Gastroesophageal sphincter (tissue), 3 donors: Measurements from ENCODE around the gene VAPB.

Experiments
- CTCF ChIP-seq, 4 experiments: fragments of 200-600 bp in 2 of 4; fragments of 450-650 bp in 2 of 4; sonication (generic) in 1 of 4; IDR thresholded peaks; one replicate each; pipeline ENCODE4 v1.5.1; 2017 to 2019; ENCODE audit warnings: antibody characterized with exemption in 4 of 4, mild to moderate bottlenecking in 2 of 4, moderate library complexity in 2 of 4
- EP300 ChIP-seq: sonication (generic); formaldehyde crosslinking; IDR thresholded peaks from one replicate; pipeline ENCODE4 v1.6.1; 2017; ENCODE audit warnings: antibody characterized with exemption, mild to moderate bottlenecking
- POLR2A ChIP-seq, 2 donors: fragments of 450-650 bp; IDR thresholded peaks; one replicate each; pipeline ENCODE4 v1.6.1; 2017; ENCODE audit warnings: antibody characterized with exemption in 2 of 2, mild to moderate bottlenecking in 2 of 2, moderate library complexity in 1 of 2
- POLR2AphosphoS5 ChIP-seq: sonication (generic); formaldehyde crosslinking; IDR thresholded peaks from one replicate; pipeline ENCODE4 v1.6.1; 2017; ENCODE audit warnings: antibody characterized with exemption

- TF ChIP-seq CTCF (IDR thresholded peaks at IDR 0.05) (no peak), POLR2AphosphoS5 (no peak), POLR2A (IDR thresholded peaks at IDR 0.05) (no peak), EP300 (no peak)
Measured at GRCh38 chr20:58381627-58382026, 7.4 kb upstream of the VAPB start.
